ENCODE data around the gene CFAP74. TPM values are rescaled to one million over a fixed set of nuclear protein-coding genes. Genes with fewer than 3 reads are reported as not detected.

CFAP74 gene
- total and polyA plus RNA-seq, 9 donors = 0.05 to 8.0 (median 0.58) TPM; not detected in 1

GRCh38 chr1:2023187-2023586 is 19.6 kb upstream of the CFAP74 start:
- intact Hi-C loops (cut with DNase I) = loop anchor here in 1 of 4 donors (10.0 kb wide), 1 partner anchor 58 kb away; no protein-coding TSS in a partner anchor
- 82 to 85% (median 84%) methylated on average over 8 to 9 of the region's 9 CpGs for WGBS, 3 donors
- peaks cover 3% of the 10 kb centered on the region for H3K27me3 ChIP-seq

DNA sequence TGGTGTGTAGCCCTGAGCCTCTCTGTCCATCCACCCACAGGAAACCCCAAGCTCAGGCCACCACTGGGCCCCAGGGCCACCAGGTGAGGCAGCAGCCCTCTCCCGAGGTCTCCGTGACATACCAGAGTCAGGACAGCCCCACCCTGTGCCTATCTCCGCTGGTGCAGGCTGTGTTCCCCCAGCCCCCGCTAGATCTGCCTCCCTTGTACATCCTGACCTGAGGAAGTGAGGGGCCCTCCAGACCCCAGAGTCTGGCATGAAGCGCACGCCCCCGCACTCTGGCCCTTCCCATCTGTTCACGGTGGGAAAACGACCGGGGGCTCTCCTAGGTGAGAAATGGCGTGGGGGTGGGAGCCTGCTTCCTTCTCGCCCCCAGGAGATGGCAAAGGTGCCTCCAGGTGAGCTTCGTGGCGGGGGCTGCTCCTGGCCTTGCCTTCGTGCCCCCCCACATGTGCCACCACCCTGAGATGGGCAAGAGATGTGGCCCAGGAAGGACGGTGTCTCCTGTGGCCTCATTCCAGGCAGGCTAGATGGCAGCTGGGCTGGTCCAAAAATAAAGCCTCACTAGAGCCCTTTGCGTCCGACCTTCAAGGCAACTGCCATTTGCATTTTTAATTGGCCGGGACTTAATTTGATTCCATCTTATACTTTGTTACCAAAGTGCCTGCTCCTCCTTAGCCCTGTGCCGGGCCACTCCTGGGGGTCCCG is 18.6 kb upstream of the CFAP74 start:
- Histone ChIP-seq H3K4me3 (no peak overlapping the region), H3K9me3 (no peaks in the 10 kb centered on the region), H3K27ac (no peak overlapping the region), H3K4me1 (ENCODE audit: insufficient read depth) (peaks cover 6% of the 10 kb centered on the region), H3K36me3 (no peaks in the 10 kb centered on the region), H3K27me3 (peaks cover 3% of the 10 kb centered on the region)
- WGBS, 3 donors = 56 to 72% (median 62%) methylated on average over 12 to 21 of the region's 21 CpGs
- no peak for TF ChIP-seq CTCF (IDR thresholded peaks at IDR 0.05)
- TF ChIP-seq EP300 (IDR thresholded peaks at IDR 0.05) = no peak
- no peak for TF ChIP-seq POLR2A (IDR thresholded peaks at IDR 0.05)
- DNase-seq = no peak
- intact Hi-C loops (cut with DNase I) = loop anchor here in 1 of 4 donors (10.0 kb wide), 1 partner anchor 57 kb away; no protein-coding TSS in a partner anchor

More at GRCh38 chr1:2023187-2023586, 19.6 kb upstream of the CFAP74 start:
- Histone ChIP-seq H3K36me3 (no peaks in the 10 kb centered on the region), H3K9me3 (no peaks in the 10 kb centered on the region), H3K4me3 (no peak overlapping the region), H3K27ac (no peak overlapping the region), H3K4me1 (ENCODE audit: insufficient read depth) (peaks cover 6% of the 10 kb centered on the region)
- DNase-seq = no peak
- TF ChIP-seq POLR2A (IDR thresholded peaks at IDR 0.05) (no peak), CTCF (IDR thresholded peaks at IDR 0.05) (no peak), EP300 (IDR thresholded peaks at IDR 0.05) (no peak)

DNA sequence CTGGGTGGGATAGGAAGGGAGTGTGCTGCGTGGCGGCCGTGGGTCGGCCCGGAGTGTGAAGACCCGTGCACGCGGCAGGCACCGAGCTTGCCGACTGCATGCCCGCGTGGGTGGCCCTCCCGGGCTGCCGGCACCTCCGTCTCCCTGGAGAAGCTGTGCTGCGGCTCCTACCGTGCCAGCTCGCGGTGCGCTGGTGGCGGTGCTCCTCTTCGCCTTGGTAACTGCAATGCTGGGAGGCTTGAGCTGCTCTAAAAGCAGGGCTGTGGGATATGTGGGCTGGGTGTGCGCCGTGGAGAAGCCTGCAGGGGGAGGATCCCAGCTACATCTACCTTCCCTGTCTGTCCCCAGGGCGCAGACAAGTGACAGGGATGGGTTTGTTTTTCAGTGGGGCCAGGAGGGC is 18.0 kb upstream of the CFAP74 start:
- Histone ChIP-seq H3K4me3 (no peak overlapping the region), H3K27ac (no peak overlapping the region), H3K36me3 (no peaks in the 10 kb centered on the region), H3K4me1 (ENCODE audit: insufficient read depth) (peaks cover 6% of the 10 kb centered on the region), H3K9me3 (no peaks in the 10 kb centered on the region), H3K27me3 (peaks cover 3% of the 10 kb centered on the region)
- TF ChIP-seq CTCF (IDR thresholded peaks at IDR 0.05) = no peak
- TF ChIP-seq EP300 (IDR thresholded peaks at IDR 0.05) = no peak
- no peak for TF ChIP-seq POLR2A (IDR thresholded peaks at IDR 0.05)
- intact Hi-C loops (cut with DNase I) = loop anchor here in 1 of 4 donors (10.0 kb wide), 1 partner anchor 57 kb away; no protein-coding TSS in a partner anchor
- WGBS, 3 donors = 77 to 89% (median 85%) methylated on average over 24 to 25 of the region's 25 CpGs
- DNase-seq = no peak

GRCh38 chr1:2020310-2020655 is 16.7 kb upstream of the CFAP74 start:
- Histone ChIP-seq H3K9me3 (no peaks in the 10 kb centered on the region), H3K36me3 (no peaks in the 10 kb centered on the region), H3K4me1 (ENCODE audit: insufficient read depth) (peaks cover 4% of the 10 kb centered on the region), H3K4me3 (no peak overlapping the region), H3K27me3 (peaks cover 3% of the 10 kb centered on the region), H3K27ac (no peak overlapping the region)
- TF ChIP-seq CTCF (IDR thresholded peaks at IDR 0.05) (no peak), POLR2A (IDR thresholded peaks at IDR 0.05) (no peak), EP300 (IDR thresholded peaks at IDR 0.05) (no peak)
- intact Hi-C loops (cut with DNase I) = loop anchor here in 1 of 4 donors (10.0 kb wide), 1 partner anchor 55 kb away; no protein-coding TSS in a partner anchor
- WGBS, 3 donors = 73 to 83% (median 82%) methylated on average over 11 of the region's 11 CpGs
- DNase-seq = no peak
